Heart left ventricle (tissue), 16 donors: ENCODE results near the gene PRDM16. TPM values are rescaled to one million over a fixed set of nuclear protein-coding genes. Genes with fewer than 3 reads are reported as not detected.

Source experiments
- ATAC-seq, 4 donors: fragments of 200-7000 bp; cut with Tn5 transposase; one replicate each; pipeline ENCODE4 v1.9.1; 2020 to 2022; ENCODE audit warnings: moderate library complexity in 4 of 4, mild to moderate bottlenecking in 3 of 4, moderate number of reproducible peaks in 1 of 4
- DNase-seq, 5 donors: peaks; one replicate each; pipeline ENCODE4 v3.0.0-alpha.2; 2020
- H3K27ac ChIP-seq, 12 donors: fragments of 200-600 bp; sonication (generic) in 4 of 12; one replicate each; pipeline versions ENCODE4 v1.5.0 to v1.8.0; 2016 to 2022; ENCODE audit warnings: mild to moderate bottlenecking in 2 of 12
- H3K27me3 ChIP-seq, 9 donors: fragments of 200-600 bp; sonication (generic) in 2 of 9; one replicate each; pipeline versions ENCODE4 v1.5.1 to v1.8.0; 2016 to 2022; ENCODE audit warnings: mild to moderate bottlenecking in 3 of 9
- H3K36me3 ChIP-seq, 9 donors: fragments of 200-600 bp; sonication (generic) in 2 of 9; one replicate each; pipeline versions ENCODE4 v1.5.0 to v1.8.0; 2018 to 2022; ENCODE audit warnings: mild to moderate bottlenecking in 2 of 9
- H3K4me1 ChIP-seq, 12 donors: fragments of 200-600 bp; sonication (generic) in 4 of 12; one replicate each; pipeline versions ENCODE4 v1.5.0 to v1.8.0; 2016 to 2022; ENCODE audit warnings: mild to moderate bottlenecking in 3 of 12
- H3K4me3 ChIP-seq, 12 donors: fragments of 200-600 bp; sonication (generic) in 4 of 12; one replicate each; pipeline versions ENCODE4 v1.5.0 to v1.8.0; 2017 to 2022; ENCODE audit warnings: mild to moderate bottlenecking in 9 of 12, moderate library complexity in 4 of 12
- H3K9me3 ChIP-seq, 12 donors: fragments of 200-600 bp; sonication (generic) in 4 of 12; one replicate each; pipeline versions ENCODE4 v1.5.0 to v1.8.0; 2016 to 2022; ENCODE audit warnings: mild to moderate bottlenecking in 1 of 12
- POLR2A ChIP-seq, 2 donors: fragments of 450-650 bp; IDR thresholded peaks; one replicate each; pipeline ENCODE4 v1.6.1; 2017; ENCODE audit warnings: antibody characterized with exemption in 2 of 2, mild to moderate bottlenecking in 2 of 2, moderate library complexity in 2 of 2
- WGBS, 4 donors: extraction: QIAGEN DNeasy Blood & Tissue Kit in 2 of 4; methylation state at CpG; one replicate each; pipeline versions ENCODE4 v1.1.5 to v1.1.7; 2013 to 2018; 5-methylcytosine and 5-hydroxymethylcytosine counted together
- intact Hi-C, 10 donors: fragments of 100-400 bp; cut with DNase I; formaldehyde crosslinking; loops; one replicate each; pipeline versions ENCODE4 v1.11.1 to v1.14.2; 2022
- polyA plus RNA-seq, 2 donors: library from polyadenylated mRNA; stranded (reverse); fragments of 200-250 nt; gene quantifications; one replicate each; pipeline ENCODE4 v1.2.3, GENCODE V29; 2013
- total RNA-seq, 9 donors: library from RNA; depleted of rRNA in 2 of 9; stranded (reverse); fragments of >200 nt in 2 of 9; fragmentation: NEBNext Ultra II Directional in 3 of 9; extraction: Animal tissue kit (Norgen Biotek cat#: 25700) in 3 of 9; gene quantifications; one replicate each; pipeline versions ENCODE4 v1.1.0 to v1.2.4, GENCODE V29; 2016 to 2023
- TF ChIP-seq, protein P1 (sequence below), 12 donors: fragments of 200-600 bp; sonication (generic) in 4 of 12; IDR thresholded peaks; one replicate each; pipeline versions ENCODE4 v1.5.0 to v1.8.0; 2018 to 2022; ENCODE audit warnings: antibody characterized with exemption in 12 of 12, mild to moderate bottlenecking in 5 of 12
- donor health status: ischemic (EF 13 %, LVEDD 7.1; RV severe dilation, severe dysfunction).
- donor health status: healthy with polysubstance abuse.
- donor health status: DM: no; HTN: yes; CAD: no.
- donor health status: DM: no; HTN: no; CAD: no.
- donor health status: ischemic (EF 25% LVEDD 6.9; RV normal size, moderate dysfunction).
- donor health status: ischemic (EF 25% LVEDD 5.7; RV mildly dilated, moderate dysfunction).
- donor health status: healthy.
- donor health status: DM: yes; HTN: yes; CAD: no.
- donor health status: ischemic (EF 35%, LVEDD 5.7; RV mildly dilated, moderate dysfunction).
- donor health status: nonischemic (EF 11% LVEDD 7.7; RV severe dilation, severe dysfunction).
- donor health status: DM: yes; HTN: yes; CAD: no.
- donor health status: PGD.
- donor health status: ischemic (EF 29% LVEDD 5.4; RV normal size, mild dysfunction).
- donor health status: nonischemic (EF 23%, LVEDD 6.1; RV moderate dilation, normal function).

PRDM16 gene
- total and polyA plus RNA-seq, 11 donors: 6.0 to 22.7 (median 14.0) TPM

DNA sequence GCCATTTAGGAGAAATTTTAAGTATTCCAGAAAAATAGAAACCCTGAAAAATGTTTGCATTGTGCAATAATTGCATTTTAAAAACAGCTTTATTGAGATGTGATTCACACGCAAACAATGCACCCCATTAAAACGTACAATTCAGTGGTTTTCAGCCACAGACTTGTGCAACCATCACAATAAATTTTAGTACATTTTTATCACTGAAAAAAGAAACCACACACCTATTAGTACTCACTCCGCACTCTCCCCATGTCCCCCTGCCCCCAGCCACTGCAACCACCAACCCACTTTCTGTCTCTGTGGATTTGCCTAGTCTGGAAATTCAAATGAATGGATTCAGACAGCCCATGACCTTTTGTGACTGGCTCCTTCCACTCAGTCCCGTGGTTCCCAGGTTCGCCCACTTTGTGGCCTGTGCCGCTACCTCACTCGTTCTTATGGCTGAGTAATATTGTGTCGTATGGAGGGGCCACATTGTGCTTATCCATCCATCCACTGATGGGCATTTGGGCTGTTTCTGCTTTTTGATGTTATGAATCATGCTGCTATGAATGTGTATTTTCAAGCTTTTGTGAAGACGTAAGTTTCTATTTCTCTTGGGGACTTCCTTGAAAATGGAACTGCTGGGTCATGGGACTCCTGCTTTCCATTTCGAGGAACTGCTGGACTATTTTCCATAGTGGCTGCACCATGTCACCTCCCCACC lies 237.7 kb downstream of the PRDM16 start:
- Histone ChIP-seq H3K4me3 (no peak overlapping the region), H3K27ac (peak overlapping the region in 2 of 12 donors; percentile 5 to 52), H3K9me3 (peaks cover 0 to 4% (median 0%) of the 10 kb centered on the region in 12 donors), H3K27me3 (peaks cover 0 to 4% (median 0%) of the 10 kb centered on the region in 9 donors), H3K4me1 (peaks cover 0 to 55% (median 15%) of the 10 kb centered on the region in 12 donors), H3K36me3 (no peaks in the 10 kb centered on the region)
- intact Hi-C loops: loop anchor here in 1 of 10 donors (10.0 kb wide), 1 partner anchor 98 kb away; no protein-coding TSS in a partner anchor
- 67 to 82% (median 75%) methylated on average over 10 of the region's 10 CpGs for WGBS, 4 donors
- TF ChIP-seq, protein P1, sequence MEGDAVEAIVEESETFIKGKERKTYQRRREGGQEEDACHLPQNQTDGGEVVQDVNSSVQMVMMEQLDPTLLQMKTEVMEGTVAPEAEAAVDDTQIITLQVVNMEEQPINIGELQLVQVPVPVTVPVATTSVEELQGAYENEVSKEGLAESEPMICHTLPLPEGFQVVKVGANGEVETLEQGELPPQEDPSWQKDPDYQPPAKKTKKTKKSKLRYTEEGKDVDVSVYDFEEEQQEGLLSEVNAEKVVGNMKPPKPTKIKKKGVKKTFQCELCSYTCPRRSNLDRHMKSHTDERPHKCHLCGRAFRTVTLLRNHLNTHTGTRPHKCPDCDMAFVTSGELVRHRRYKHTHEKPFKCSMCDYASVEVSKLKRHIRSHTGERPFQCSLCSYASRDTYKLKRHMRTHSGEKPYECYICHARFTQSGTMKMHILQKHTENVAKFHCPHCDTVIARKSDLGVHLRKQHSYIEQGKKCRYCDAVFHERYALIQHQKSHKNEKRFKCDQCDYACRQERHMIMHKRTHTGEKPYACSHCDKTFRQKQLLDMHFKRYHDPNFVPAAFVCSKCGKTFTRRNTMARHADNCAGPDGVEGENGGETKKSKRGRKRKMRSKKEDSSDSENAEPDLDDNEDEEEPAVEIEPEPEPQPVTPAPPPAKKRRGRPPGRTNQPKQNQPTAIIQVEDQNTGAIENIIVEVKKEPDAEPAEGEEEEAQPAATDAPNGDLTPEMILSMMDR (IDR thresholded peaks at IDR 0.05): no peak
- TF ChIP-seq POLR2A (IDR thresholded peaks at IDR 0.05): no peak
- DNase-seq: no peak
- ATAC-seq: no peak

DNA sequence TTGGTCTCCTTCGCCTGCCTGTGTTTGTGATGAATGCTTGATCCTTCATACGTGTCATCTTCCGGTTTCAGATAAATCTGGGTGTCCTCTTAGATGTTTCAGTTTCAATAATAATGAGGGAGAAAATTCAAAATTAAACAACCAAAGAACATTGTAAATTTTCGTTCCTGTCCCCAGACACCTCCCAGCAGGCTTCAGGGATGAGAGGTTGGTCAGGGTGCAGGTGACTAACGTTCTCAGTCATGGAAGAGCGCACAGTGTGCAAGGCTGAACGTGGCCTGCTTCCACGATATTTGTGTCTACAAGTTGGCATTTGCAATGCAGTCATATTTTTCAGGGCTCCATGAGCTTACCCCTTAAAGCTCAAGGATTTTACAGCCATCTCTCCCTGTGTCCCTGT lies 238.4 kb downstream of the PRDM16 start:
- 73 to 91% (median 84%) methylated on average over 8 of the region's 8 CpGs for WGBS, 4 donors

DNA sequence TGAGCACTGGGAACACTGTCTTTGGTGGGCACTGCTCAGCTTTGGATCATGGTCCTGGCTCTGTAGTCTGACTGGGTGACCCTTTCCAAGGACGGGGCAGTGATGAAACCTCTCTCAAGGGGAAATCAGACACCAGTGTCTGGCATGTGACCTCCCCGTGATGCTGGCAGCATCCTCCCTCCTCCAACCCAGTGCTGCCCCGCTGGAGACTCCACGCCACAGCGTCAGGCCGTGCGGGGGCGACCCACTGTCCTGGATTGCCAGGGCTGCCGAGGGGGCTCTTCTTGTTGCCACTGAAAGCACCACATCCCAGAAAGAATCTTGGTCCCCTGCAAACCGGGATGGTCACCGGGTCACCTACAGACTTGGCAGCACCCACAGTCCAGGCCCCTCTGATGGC lies 239.1 kb downstream of the PRDM16 start:
- Histone ChIP-seq H3K9me3 (no peaks in the 10 kb centered on the region), H3K4me3 (no peak overlapping the region), H3K27ac (peak overlapping the region in 3 of 12 donors; percentile 21 to 52 (median 24)), H3K36me3 (no peaks in the 10 kb centered on the region), H3K27me3 (peaks cover 0 to 4% (median 0%) of the 10 kb centered on the region in 9 donors), H3K4me1 (peaks cover 0 to 68% (median 24%) of the 10 kb centered on the region in 12 donors)
- WGBS, 4 donors: 49 to 79% (median 61%) methylated on average over 8 to 11 of the region's 11 CpGs
- DNase-seq (peak in 3 of 5 donors; percentile 42 to 61 (median 42)), ATAC-seq (peak in 3 of 4 donors; percentile 26 to 62 (median 31))
- intact Hi-C loops: loop anchor here in 1 of 10 donors (10.0 kb wide), 1 partner anchor 97 kb away; no protein-coding TSS in a partner anchor
- TF ChIP-seq, protein P1 (IDR thresholded peaks at IDR 0.05): no peak
- TF ChIP-seq POLR2A (IDR thresholded peaks at IDR 0.05): no peak

More for the DNA sequence above, 238.4 kb downstream of the PRDM16 start:
- no peaks in the 10 kb centered on the region for H3K9me3 ChIP-seq
- peak overlapping the region in 2 of 12 donors; percentile 21 to 52 for H3K27ac ChIP-seq
- peaks cover 0 to 62% (median 18%) of the 10 kb centered on the region in 12 donors for H3K4me1 ChIP-seq
- DNase-seq (no peak), ATAC-seq (no peak)
- H3K4me3 ChIP-seq: no peak overlapping the region
- H3K36me3 ChIP-seq: no peaks in the 10 kb centered on the region
- H3K27me3 ChIP-seq: peaks cover 0 to 4% (median 0%) of the 10 kb centered on the region in 9 donors
- no peak for TF ChIP-seq POLR2A (IDR thresholded peaks at IDR 0.05)
- TF ChIP-seq, protein P1 (IDR thresholded peaks at IDR 0.05): no peak
- intact Hi-C loops: loop anchor here in 1 of 10 donors (10.0 kb wide), 1 partner anchor 97 kb away; no protein-coding TSS in a partner anchor

DNA sequence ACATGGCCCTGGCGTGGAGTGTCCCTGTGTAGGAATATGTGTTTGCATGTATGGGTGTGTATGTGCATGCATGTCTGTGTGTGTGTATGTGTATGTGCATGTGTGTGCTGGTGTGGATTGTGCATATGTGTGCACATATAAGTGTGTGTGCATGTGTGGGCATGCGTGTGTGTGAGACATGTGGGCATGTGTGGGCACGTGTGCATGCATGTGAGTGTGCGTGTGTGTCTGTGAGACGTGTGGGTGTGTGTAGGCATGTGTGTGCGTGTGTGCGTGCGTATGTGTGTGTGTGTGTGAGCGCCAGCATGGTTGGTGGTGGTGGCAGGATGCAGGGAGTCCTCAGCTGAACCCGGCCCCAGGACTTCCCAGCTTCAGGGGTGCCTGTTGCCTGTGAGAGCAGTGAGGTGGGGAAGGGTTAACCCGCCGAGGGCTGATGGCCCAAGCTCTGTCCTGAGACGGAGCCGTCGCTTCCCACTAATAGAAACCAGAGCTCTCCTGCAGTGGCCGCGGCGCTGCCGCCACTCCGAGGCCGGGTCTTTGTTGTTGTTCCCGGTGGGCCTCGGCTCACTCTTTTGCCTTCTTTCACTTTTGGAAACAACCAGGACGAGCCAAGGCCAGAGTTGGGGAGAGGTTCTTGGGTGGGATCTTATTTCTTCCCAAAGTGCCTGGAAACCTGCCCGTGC lies 241.9 kb downstream of the PRDM16 start:
- H3K4me1 ChIP-seq: peaks cover 0 to 86% (median 43%) of the 10 kb centered on the region in 12 donors
- 50 to 64% (median 55%) methylated on average over 25 of the region's 25 CpGs for WGBS, 4 donors
- no peak for TF ChIP-seq POLR2A (IDR thresholded peaks at IDR 0.05)
- TF ChIP-seq, protein P1 (IDR thresholded peaks at IDR 0.05): no peak
- ATAC-seq (no peak), DNase-seq (peak in 1 of 5 donors; percentile 22)
- intact Hi-C loops: loop anchor here in 3 of 10 donors (5.0 to 10.0 kb wide), 3 partner anchors 36 to 236 kb away; no protein-coding TSS in a partner anchor
- no peaks in the 10 kb centered on the region for H3K27me3 ChIP-seq
- H3K27ac ChIP-seq: peak overlapping the region in 1 of 12 donors; percentile 62
- H3K9me3 ChIP-seq: no peaks in the 10 kb centered on the region
- no peak overlapping the region for H3K4me3 ChIP-seq
- H3K36me3 ChIP-seq: no peaks in the 10 kb centered on the region
